ENCODE measurements around the gene CSGALNACT2. TPM values are rescaled to one million over a fixed set of nuclear protein-coding genes. Genes with fewer than 3 reads are reported as not detected.

CSGALNACT2 gene
- total RNA-seq, 2 experiments from 2014 or later, result 13.2 to 33.6 TPM

- ChIA-PET CTCF (ENCODE audit: unreplicated experiment) (no interaction called here), POLR2A (no interaction called here)
- intact Hi-C loops (cut with micrococcal nuclease; ENCODE audit: unreplicated experiment), result no loop called here
- BruUV-seq (replicated peaks), result no TSS peak
- Histone ChIP-seq H3K79me2 (ENCODE audit: insufficient read depth, low read depth, low read length) (no peaks in the 10 kb centered on the region), H3K4me1 (ENCODE audit: insufficient read depth, low read length, poor library complexity, severe bottlenecking) (peaks cover 46% of the 10 kb centered on the region), H2AFZ (ENCODE audit: low read length) (peak overlapping the region; percentile 54; the same call in 1 of the 2 replicates), H3K4me2 (ENCODE audit: low read length) (peak overlapping the region; percentile 77), H3K36me3 (ENCODE audit: insufficient read depth, low read length) (no peaks in the 10 kb centered on the region), H3K9me2 (ENCODE audit: insufficient read depth, low read length) (no peaks in the 10 kb centered on the region), H3K4me3 (ENCODE audit: low read depth, low read length, poor library complexity, severe bottlenecking) (no peak overlapping the region), H3K27ac (ENCODE audit: low read depth, low read length, poor library complexity, severe bottlenecking) (peak overlapping the region; percentile 62), H3K9me3 (ENCODE audit: low read length) (no peaks in the 10 kb centered on the region), H4K20me1 (ENCODE audit: insufficient read depth, low read length) (no peaks in the 10 kb centered on the region)
- TF ChIP-seq EZH2phosphoT487 (IDR thresholded peaks at IDR 0.05; ENCODE audit: borderline replicate concordance, low read depth, low read length), result no peak
- TF ChIP-seq, protein P1, sequence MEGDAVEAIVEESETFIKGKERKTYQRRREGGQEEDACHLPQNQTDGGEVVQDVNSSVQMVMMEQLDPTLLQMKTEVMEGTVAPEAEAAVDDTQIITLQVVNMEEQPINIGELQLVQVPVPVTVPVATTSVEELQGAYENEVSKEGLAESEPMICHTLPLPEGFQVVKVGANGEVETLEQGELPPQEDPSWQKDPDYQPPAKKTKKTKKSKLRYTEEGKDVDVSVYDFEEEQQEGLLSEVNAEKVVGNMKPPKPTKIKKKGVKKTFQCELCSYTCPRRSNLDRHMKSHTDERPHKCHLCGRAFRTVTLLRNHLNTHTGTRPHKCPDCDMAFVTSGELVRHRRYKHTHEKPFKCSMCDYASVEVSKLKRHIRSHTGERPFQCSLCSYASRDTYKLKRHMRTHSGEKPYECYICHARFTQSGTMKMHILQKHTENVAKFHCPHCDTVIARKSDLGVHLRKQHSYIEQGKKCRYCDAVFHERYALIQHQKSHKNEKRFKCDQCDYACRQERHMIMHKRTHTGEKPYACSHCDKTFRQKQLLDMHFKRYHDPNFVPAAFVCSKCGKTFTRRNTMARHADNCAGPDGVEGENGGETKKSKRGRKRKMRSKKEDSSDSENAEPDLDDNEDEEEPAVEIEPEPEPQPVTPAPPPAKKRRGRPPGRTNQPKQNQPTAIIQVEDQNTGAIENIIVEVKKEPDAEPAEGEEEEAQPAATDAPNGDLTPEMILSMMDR (conservative IDR thresholded peaks at IDR 0.05; ENCODE audit: low read length), result no peak
- no peak for DNase-seq (ENCODE audit: low spot score)
Measured at GRCh38 chr10:43125881-43126731, 12.1 kb upstream of the CSGALNACT2 start.

GRCh38 chr10:43126759-43127424 lies 11.4 kb upstream of the CSGALNACT2 start:
- ChIA-PET POLR2A (no interaction called here), CTCF (ENCODE audit: unreplicated experiment) (no interaction called here)
- intact Hi-C loops (cut with micrococcal nuclease; ENCODE audit: unreplicated experiment), result no loop called here
- TF ChIP-seq EZH2phosphoT487 (IDR thresholded peaks at IDR 0.05; ENCODE audit: borderline replicate concordance, low read depth, low read length), result no peak
- TF ChIP-seq, protein P1 (conservative IDR thresholded peaks at IDR 0.05; ENCODE audit: low read length), result no peak
- Histone ChIP-seq H3K79me2 (ENCODE audit: insufficient read depth, low read depth, low read length) (no peaks in the 10 kb centered on the region), H3K9me2 (ENCODE audit: insufficient read depth, low read length) (no peaks in the 10 kb centered on the region), H4K20me1 (ENCODE audit: insufficient read depth, low read length) (no peaks in the 10 kb centered on the region), H3K4me1 (ENCODE audit: insufficient read depth, low read length, poor library complexity, severe bottlenecking) (peaks cover 43% of the 10 kb centered on the region), H3K27ac (ENCODE audit: low read depth, low read length, poor library complexity, severe bottlenecking) (peak overlapping the region; percentile 62), H3K4me3 (ENCODE audit: low read depth, low read length, poor library complexity, severe bottlenecking) (peak overlapping the region; percentile 49), H3K36me3 (ENCODE audit: insufficient read depth, low read length) (no peaks in the 10 kb centered on the region), H3K9me3 (ENCODE audit: low read length) (no peaks in the 10 kb centered on the region), H2AFZ (ENCODE audit: low read length) (peak overlapping the region; percentile 54), H3K4me2 (ENCODE audit: low read length) (peak overlapping the region; percentile 77)
- peak; percentile 67 for DNase-seq (ENCODE audit: low spot score)
- BruUV-seq (replicated peaks), result no TSS peak

DNA sequence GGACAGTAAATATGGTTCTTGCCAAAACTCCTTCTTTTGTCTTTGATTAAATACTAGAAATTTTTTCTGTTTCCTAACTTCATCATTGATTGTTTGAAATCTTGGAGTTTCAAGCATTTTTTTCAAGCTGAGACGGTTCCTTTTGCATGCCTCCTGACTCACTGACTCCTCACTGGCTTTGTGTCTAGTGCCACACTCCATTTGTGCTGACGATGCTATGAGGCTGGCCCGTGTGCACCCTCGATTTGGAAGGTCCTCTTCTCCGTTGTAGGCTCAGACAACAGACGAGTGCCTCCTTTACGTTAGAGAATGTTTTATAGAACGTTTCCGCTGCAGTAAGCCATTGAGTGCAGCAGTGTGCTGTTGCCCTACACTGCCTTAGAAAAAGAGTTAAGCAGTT lies 10.8 kb upstream of the CSGALNACT2 start:
- TF ChIP-seq EZH2phosphoT487 (IDR thresholded peaks at IDR 0.05; ENCODE audit: borderline replicate concordance, low read depth, low read length), result no peak
- H2AFZ ChIP-seq (ENCODE audit: low read length), result peak overlapping the region; percentile 54
- H3K4me1 ChIP-seq (ENCODE audit: insufficient read depth, low read length, poor library complexity, severe bottlenecking), result peaks cover 49% of the 10 kb centered on the region
- H3K27ac ChIP-seq (ENCODE audit: low read depth, low read length, poor library complexity, severe bottlenecking), result peak overlapping the region; percentile 62
- peak overlapping the region; percentile 77 for H3K4me2 ChIP-seq (ENCODE audit: low read length)
- H3K9me2 ChIP-seq (ENCODE audit: insufficient read depth, low read length), result no peaks in the 10 kb centered on the region
- ChIA-PET CTCF (ENCODE audit: unreplicated experiment) (no interaction called here), POLR2A (no interaction called here)
- no peaks in the 10 kb centered on the region for H4K20me1 ChIP-seq (ENCODE audit: insufficient read depth, low read length)
- H3K36me3 ChIP-seq (ENCODE audit: insufficient read depth, low read length), result no peaks in the 10 kb centered on the region
- DNase-seq (ENCODE audit: low spot score), result no peak
- H3K79me2 ChIP-seq (ENCODE audit: insufficient read depth, low read depth, low read length), result no peaks in the 10 kb centered on the region
- H3K9me3 ChIP-seq (ENCODE audit: low read length), result no peaks in the 10 kb centered on the region
- no TSS peak for BruUV-seq (replicated peaks)
- H3K4me3 ChIP-seq (ENCODE audit: low read depth, low read length, poor library complexity, severe bottlenecking), result peak overlapping the region; percentile 49
- intact Hi-C loops (cut with micrococcal nuclease; ENCODE audit: unreplicated experiment), result no loop called here
